ENCODE measurements around the gene IGFL4.

DNA sequence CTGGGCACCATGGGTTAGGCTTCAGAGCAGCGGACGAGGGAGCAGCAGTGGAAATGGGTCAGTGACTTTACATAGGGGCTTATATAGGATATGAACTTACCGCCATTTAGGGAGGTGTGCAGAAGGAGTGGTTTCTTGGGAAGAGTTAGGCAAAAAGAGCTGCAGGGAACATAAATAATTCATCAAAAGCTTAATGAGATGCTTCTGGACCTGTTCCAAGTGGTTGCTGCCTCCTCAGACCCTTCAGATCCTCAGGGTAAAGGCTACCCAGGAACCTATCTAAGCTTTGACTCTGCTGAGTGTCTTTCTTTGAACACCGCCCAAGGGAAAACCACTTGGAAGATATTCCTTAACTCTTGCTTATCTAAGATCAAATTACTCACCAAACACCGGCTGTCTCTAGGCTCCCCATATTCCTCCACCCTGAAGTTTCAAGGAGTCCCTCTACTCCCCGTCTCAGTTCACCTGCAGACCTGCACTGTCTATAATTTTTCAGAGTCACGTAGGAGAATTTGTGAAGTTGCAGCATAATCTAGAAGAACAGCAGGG, at the start of gene IGFL4:
- no peak for TF ChIP-seq REST (IDR thresholded peaks at IDR 0.05; ENCODE audit: borderline replicate concordance)
- no peak for TF ChIP-seq REST (CRISPR knock-in tag; IDR thresholded peaks at IDR 0.05; ENCODE audit: low read depth)
- no peak for TF ChIP-seq LEF1 (IDR thresholded peaks at IDR 0.05)
- TF ChIP-seq EGR1 (conservative IDR thresholded peaks at IDR 0.05): no peak
- no peak for TF ChIP-seq TEAD2 (tag; IDR thresholded peaks at IDR 0.05)
- no peak for TF ChIP-seq MAFK (IDR thresholded peaks at IDR 0.05; ENCODE audit: low read length)
- TF ChIP-seq, protein P1, sequence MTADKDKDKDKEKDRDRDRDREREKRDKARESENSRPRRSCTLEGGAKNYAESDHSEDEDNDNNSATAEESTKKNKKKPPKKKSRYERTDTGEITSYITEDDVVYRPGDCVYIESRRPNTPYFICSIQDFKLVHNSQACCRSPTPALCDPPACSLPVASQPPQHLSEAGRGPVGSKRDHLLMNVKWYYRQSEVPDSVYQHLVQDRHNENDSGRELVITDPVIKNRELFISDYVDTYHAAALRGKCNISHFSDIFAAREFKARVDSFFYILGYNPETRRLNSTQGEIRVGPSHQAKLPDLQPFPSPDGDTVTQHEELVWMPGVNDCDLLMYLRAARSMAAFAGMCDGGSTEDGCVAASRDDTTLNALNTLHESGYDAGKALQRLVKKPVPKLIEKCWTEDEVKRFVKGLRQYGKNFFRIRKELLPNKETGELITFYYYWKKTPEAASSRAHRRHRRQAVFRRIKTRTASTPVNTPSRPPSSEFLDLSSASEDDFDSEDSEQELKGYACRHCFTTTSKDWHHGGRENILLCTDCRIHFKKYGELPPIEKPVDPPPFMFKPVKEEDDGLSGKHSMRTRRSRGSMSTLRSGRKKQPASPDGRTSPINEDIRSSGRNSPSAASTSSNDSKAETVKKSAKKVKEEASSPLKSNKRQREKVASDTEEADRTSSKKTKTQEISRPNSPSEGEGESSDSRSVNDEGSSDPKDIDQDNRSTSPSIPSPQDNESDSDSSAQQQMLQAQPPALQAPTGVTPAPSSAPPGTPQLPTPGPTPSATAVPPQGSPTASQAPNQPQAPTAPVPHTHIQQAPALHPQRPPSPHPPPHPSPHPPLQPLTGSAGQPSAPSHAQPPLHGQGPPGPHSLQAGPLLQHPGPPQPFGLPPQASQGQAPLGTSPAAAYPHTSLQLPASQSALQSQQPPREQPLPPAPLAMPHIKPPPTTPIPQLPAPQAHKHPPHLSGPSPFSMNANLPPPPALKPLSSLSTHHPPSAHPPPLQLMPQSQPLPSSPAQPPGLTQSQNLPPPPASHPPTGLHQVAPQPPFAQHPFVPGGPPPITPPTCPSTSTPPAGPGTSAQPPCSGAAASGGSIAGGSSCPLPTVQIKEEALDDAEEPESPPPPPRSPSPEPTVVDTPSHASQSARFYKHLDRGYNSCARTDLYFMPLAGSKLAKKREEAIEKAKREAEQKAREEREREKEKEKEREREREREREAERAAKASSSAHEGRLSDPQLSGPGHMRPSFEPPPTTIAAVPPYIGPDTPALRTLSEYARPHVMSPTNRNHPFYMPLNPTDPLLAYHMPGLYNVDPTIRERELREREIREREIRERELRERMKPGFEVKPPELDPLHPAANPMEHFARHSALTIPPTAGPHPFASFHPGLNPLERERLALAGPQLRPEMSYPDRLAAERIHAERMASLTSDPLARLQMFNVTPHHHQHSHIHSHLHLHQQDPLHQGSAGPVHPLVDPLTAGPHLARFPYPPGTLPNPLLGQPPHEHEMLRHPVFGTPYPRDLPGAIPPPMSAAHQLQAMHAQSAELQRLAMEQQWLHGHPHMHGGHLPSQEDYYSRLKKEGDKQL (CRISPR knock-in tag; IDR thresholded peaks at IDR 0.05; ENCODE audit: borderline replicate concordance): no peak
- no peak for TF ChIP-seq HDAC6 (IDR thresholded peaks at IDR 0.05; ENCODE audit: low read depth, low read length)
- TF ChIP-seq CREM (IDR thresholded peaks at IDR 0.05; ENCODE audit: low read depth): no peak
- TF ChIP-seq POLR2A (conservative IDR thresholded peaks at IDR 0.05): no peak
